Stimulated activated CD8-positive, alpha-beta memory T cell treated with anti-CD3 and anti-CD28 coated beads, Interleukin-7, amount 100 ng/mL, for 48 hours (primary cell): ENCODE results near the gene FN3K.

ENCODE experiments used
- DNase-seq, 2 donors: peaks; one replicate each; pipeline ENCODE4 v3.0.0-alpha.2; 2020; ENCODE audit warnings: low read depth in 1 of 2; ENCODE audit errors: extremely low read depth in 1 of 2

Gene FN3K

DNA sequence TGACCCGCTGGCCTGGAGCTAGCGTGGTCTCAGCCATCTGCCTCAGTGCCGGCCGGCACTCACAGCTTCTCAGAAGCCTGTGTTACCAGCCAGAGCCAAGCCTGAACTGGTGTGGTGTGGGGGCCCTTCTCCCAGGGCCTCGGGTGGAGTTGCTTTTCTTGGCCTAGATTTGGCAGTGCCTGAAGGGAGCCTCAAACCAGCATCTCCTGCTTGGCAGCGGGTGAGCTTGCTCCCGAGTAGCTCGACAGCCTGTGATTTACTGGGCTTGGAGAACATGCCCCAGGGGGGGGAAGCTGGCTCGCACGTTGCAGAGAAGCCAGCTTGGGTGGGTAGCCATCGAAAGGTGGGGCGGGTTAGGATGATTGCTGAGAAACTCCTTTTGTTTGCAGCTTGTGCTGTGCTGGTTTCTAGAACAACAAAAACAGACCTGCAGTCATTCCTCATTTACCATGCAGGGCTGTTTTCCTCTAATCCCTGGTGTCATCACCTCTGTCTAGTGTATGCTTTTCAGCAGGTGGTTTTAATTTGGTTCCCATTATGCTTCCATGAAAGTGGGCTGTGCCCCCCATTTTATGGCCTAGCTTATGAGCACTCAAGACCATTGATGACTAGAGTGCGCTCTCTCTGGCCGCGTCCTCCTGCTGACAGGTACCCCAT, 58.7 kb downstream of the FN3K start:
- DNase-seq, result no peak

DNA sequence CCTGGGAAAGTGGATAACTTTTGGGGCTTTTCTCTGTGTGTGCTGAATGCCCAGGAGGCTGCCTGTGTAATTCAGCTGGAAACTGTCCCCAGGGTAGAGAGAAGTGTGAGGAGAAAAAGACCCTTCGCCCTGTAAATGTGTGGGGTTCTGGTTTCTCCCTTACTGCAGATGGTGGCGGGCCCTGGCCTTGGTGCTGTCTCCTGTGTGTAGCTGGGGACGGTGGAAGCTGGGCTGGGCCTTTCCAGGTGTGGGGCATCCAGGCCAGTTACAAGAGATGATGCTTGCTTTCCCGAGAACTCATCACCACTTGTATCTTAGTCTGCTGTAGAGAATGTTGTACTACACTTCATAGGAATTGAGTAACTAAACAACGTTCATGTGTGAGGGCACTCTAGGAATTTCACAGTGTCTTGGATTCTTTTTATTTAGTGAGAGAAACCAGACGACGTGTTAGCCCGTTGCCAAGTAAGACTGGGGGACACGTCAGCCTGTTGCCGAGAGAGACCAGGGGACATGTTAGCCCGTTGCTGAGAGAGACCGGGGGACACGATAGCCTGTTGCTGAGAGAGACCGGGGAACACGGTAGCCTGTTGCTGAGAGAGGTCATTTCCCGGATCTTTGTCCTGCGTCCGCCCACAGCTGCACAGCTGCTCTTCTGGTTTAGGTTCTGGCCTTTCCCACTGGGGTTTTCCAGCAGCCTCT, 59.5 kb downstream of the FN3K start:
- no peak for DNase-seq

GRCh38 chr17:82795615-82796014, 60.2 kb downstream of the FN3K start:
- DNase-seq, result no peak

DNA sequence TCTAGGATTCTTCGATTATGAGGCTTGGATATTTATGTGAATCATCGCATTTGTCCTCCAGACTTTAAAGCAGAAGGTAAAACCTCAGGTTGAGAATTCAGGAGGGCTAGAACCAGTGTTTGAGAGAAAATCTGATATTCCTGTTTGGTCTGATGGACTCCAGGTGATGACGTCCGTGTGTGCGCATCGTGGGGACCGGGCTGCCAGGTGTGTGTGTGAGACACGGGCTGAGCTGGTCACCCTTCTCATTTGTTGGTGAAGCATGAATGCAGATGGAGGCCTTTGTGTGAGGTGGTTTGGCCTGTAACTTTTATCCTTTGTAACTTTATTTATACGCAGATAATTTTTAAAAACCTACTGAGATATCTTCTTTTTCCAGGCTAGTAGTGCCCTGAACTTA, 61.6 kb downstream of the FN3K start:
- no peak for DNase-seq

DNA sequence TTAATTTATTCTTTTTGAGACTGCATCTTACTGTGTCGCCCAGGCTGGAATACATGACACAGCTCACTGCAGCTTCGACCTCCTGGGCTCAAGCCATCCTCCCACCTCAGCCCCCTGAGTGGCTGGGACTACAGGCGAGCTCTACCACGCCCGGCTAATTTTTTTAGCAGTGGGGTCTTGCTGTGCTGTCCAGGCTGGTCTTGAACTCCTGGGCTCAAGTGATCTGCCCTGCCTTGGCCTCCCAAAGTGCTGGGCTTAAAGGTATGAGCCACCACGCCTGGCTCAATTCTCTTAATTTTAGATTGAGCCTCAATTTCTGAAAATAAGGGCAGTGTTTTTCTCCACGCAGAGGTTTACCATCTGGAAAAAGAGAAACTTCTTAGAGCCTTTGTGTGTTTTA, 63.3 kb downstream of the FN3K start:
- no peak for DNase-seq

DNA sequence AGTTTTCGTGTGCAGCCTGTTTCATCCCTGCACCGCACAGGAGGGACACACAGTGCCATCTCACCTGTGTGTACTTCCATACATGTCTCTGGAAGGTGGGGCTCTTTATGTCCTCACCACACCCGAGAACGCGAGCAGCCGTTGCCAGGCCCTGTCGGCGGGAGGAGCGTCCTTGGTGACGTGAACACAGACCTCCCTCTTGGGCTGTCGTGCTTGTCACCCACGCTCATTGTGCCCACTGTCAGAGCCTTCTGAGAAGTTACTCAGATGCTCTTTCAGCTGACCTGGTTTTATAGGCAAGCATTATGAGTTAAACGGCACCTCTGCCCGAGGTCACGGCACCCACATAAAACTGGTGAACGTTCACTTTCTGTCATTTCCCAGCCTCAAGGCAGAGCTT, 64.2 kb downstream of the FN3K start:
- no peak for DNase-seq
